Measurements from ENCODE around the gene CEACAM4.

Gene CEACAM4

GRCh38 chr19:41627966-41628675 is 1.2 kb upstream of the CEACAM4 start:
- in situ Hi-C loops (cut with HindIII; ENCODE audit: low sequenced_read_pairs), result no loop called here
- TF ChIP-seq CTCF (IDR thresholded peaks at IDR 0.05; ENCODE audit: low read depth, low read length), result no peak
- no peak for DNase-seq (ENCODE audit: low read depth, low spot score)

DNA sequence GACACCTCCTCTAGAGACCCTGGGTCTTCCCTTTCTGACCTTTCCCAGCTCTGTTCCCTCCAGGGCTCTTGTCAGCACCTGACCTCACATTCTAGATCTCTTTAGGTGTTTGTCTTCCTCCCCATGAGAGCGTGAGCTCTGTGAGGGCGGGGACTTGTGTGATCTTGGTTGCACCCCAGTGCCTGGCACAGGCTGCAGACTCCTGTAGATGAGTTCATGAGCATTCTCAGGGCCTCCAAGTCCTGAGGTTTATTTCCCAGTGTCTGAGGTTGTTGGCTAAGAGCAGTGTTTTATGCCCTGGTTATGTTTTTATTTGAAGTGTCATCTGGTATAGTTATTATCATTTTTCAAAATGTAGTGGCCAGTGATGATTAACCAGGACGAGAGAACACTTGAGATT is 596 bp downstream of the CEACAM4 start:
- no peak for TF ChIP-seq CTCF (IDR thresholded peaks at IDR 0.05; ENCODE audit: low read depth, low read length)
- no peak for DNase-seq (ENCODE audit: low read depth, low spot score)
- in situ Hi-C loops (cut with HindIII; ENCODE audit: low sequenced_read_pairs), result no loop called here
- no peak overlapping the region for H3K4me3 ChIP-seq (ENCODE audit: low read depth, low read length)

More at GRCh38 chr19:41627966-41628675, 1.2 kb upstream of the CEACAM4 start:
- H3K4me3 ChIP-seq (ENCODE audit: low read depth, low read length), result no peak overlapping the region

DNA sequence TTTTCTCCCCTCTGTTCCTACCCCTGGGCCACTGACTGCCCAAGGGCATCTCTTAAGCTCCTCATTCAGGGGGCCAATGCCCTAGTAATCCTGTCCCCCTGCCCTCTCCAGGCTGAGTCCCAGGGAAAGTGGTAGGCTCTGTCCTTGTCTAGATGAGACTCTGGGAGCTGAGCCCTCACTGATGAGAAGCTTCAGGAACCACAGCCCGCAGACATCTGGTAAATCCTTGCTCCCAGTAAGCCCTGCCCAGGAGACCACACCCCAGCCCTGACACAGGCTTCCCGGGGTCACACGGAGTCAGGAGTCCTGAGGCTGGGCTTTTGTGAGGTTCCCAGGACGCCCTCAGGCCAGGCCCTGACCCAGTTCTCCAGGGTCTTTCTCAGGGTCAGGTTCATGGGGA is 1.9 kb downstream of the CEACAM4 start:
- TF ChIP-seq CTCF (IDR thresholded peaks at IDR 0.05; ENCODE audit: low read depth, low read length), result no peak
- H3K4me3 ChIP-seq (ENCODE audit: low read depth, low read length), result no peak overlapping the region
- in situ Hi-C loops (cut with HindIII; ENCODE audit: low sequenced_read_pairs), result no loop called here
- no peak for DNase-seq (ENCODE audit: low read depth, low spot score)

- H3K4me3 ChIP-seq (ENCODE audit: low read depth, low read length), result no peak overlapping the region
- no peak for DNase-seq (ENCODE audit: low read depth, low spot score)
- in situ Hi-C loops (cut with HindIII; ENCODE audit: low sequenced_read_pairs), result no loop called here
- no peak for TF ChIP-seq CTCF (IDR thresholded peaks at IDR 0.05; ENCODE audit: low read depth, low read length)
These were observed 2.4 kb downstream of the CEACAM4 start for GRCh38 chr19:41624515-41624914.

GRCh38 chr19:41623360-41623759 is 3.5 kb downstream of the CEACAM4 start:
- H3K4me3 ChIP-seq (ENCODE audit: low read depth, low read length), result no peak overlapping the region

DNA sequence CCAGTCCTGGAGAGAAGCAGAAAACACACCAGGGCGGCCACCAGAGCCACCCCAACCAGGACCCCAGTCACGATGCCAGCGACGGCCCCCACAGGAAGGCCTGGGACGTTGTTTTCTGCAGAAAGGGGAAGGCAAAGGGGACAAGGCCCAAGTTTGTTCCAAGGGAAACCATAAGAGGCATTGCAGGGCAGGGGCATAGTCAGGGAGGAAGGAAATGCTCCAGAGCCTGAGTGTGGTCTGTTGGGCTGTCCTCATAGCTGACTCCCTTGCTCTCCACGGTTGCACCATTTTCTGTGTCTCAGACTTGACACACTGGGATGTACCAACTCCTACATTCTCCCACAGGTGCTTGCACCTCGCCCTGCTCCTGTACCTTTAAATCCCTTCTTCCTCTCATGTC is 5.2 kb downstream of the CEACAM4 start:
- H3K4me3 ChIP-seq (ENCODE audit: low read depth, low read length), result no peak overlapping the region
- in situ Hi-C loops (cut with HindIII; ENCODE audit: low sequenced_read_pairs), result no loop called here
- no peak for TF ChIP-seq CTCF (IDR thresholded peaks at IDR 0.05; ENCODE audit: low read depth, low read length)
- no peak for DNase-seq (ENCODE audit: low read depth, low spot score)

More at GRCh38 chr19:41623360-41623759, 3.5 kb downstream of the CEACAM4 start:
- no peak for TF ChIP-seq CTCF (IDR thresholded peaks at IDR 0.05; ENCODE audit: low read depth, low read length)
- no peak for DNase-seq (ENCODE audit: low read depth, low spot score)
- in situ Hi-C loops (cut with HindIII; ENCODE audit: low sequenced_read_pairs), result no loop called here
